ENCODE results near the gene ARHGAP19. TPM values are rescaled to one million over a fixed set of nuclear protein-coding genes. Genes with fewer than 3 reads are reported as not detected.

ARHGAP19 gene
- total and polyA plus RNA-seq, 3 experiments from 2014 or later, result 8.9 to 26.5 (median 23.3) TPM

- Histone ChIP-seq H3K27ac (ENCODE audit: low read depth, low read length) (no peak overlapping the region), H3K4me1 (ENCODE audit: insufficient read depth, low read length) (no peaks in the 10 kb centered on the region), H3K27me3 (ENCODE audit: insufficient read depth, low read length, poor library complexity, severe bottlenecking) (peaks cover 4% of the 10 kb centered on the region), H3K36me3 (ENCODE audit: insufficient read depth, low read length) (no peaks in the 10 kb centered on the region), H3K4me3 (ENCODE audit: low read length) (no peak overlapping the region), H3K9me3 (ENCODE audit: low read length) (no peaks in the 10 kb centered on the region)
- ChIA-PET CTCF (interaction anchor here (0.6 kb wide), 1 partner anchor 101 kb away, joined by 3 read pairs; no protein-coding TSS in a partner anchor), POLR2A (no interaction called here)
- Mint-ChIP-seq H3K4me1 (no peaks in the 10 kb centered on the region), H3K36me3 (no peaks in the 10 kb centered on the region), H3K9me3 (no peaks in the 10 kb centered on the region), H3K27me3 (peaks cover 13 to 18% of the 10 kb centered on the region in 2 donors), H3K27ac (no peak overlapping the region), H3K4me3 (no peak overlapping the region)
- no peak for DNase-seq
These were observed 116.2 kb downstream of the ARHGAP19 start for GRCh38 chr10:97176226-97176625.

- Mint-ChIP-seq H3K27me3 (peaks cover 11 to 17% of the 10 kb centered on the region in 2 donors), H3K4me3 (no peak overlapping the region), H3K9me3 (no peaks in the 10 kb centered on the region), H3K4me1 (no peaks in the 10 kb centered on the region), H3K36me3 (no peaks in the 10 kb centered on the region), H3K27ac (no peak overlapping the region)
- Histone ChIP-seq H3K4me1 (ENCODE audit: insufficient read depth, low read length) (no peaks in the 10 kb centered on the region), H3K4me3 (ENCODE audit: low read length) (no peak overlapping the region), H3K36me3 (ENCODE audit: insufficient read depth, low read length) (no peaks in the 10 kb centered on the region), H3K9me3 (ENCODE audit: low read length) (no peaks in the 10 kb centered on the region), H3K27ac (ENCODE audit: low read depth, low read length) (no peak overlapping the region), H3K27me3 (ENCODE audit: insufficient read depth, low read length, poor library complexity, severe bottlenecking) (peaks cover 4% of the 10 kb centered on the region)
- ChIA-PET CTCF (no interaction called here), POLR2A (no interaction called here)
- no peak for DNase-seq
These were observed 116.9 kb downstream of the ARHGAP19 start for GRCh38 chr10:97175586-97175985.

GRCh38 chr10:97174941-97175340 lies 117.5 kb downstream of the ARHGAP19 start:
- Histone ChIP-seq H3K27ac (ENCODE audit: low read depth, low read length) (no peak overlapping the region), H3K27me3 (ENCODE audit: insufficient read depth, low read length, poor library complexity, severe bottlenecking) (peaks cover 4% of the 10 kb centered on the region), H3K4me3 (ENCODE audit: low read length) (no peak overlapping the region), H3K9me3 (ENCODE audit: low read length) (no peaks in the 10 kb centered on the region), H3K36me3 (ENCODE audit: insufficient read depth, low read length) (no peaks in the 10 kb centered on the region), H3K4me1 (ENCODE audit: insufficient read depth, low read length) (no peaks in the 10 kb centered on the region)
- ChIA-PET CTCF (no interaction called here), POLR2A (no interaction called here)
- no peaks in the 10 kb centered on the region for H3K9me3 Mint-ChIP-seq
- peaks cover 10 to 16% of the 10 kb centered on the region in 2 donors for H3K27me3 Mint-ChIP-seq
- DNase-seq, result no peak
- no peak overlapping the region for H3K4me3 Mint-ChIP-seq
- peak overlapping the region in 1 of 8 donors; percentile 30 for H3K27ac Mint-ChIP-seq
- no peaks in the 10 kb centered on the region for H3K4me1 Mint-ChIP-seq
- H3K36me3 Mint-ChIP-seq, result no peaks in the 10 kb centered on the region

DNA sequence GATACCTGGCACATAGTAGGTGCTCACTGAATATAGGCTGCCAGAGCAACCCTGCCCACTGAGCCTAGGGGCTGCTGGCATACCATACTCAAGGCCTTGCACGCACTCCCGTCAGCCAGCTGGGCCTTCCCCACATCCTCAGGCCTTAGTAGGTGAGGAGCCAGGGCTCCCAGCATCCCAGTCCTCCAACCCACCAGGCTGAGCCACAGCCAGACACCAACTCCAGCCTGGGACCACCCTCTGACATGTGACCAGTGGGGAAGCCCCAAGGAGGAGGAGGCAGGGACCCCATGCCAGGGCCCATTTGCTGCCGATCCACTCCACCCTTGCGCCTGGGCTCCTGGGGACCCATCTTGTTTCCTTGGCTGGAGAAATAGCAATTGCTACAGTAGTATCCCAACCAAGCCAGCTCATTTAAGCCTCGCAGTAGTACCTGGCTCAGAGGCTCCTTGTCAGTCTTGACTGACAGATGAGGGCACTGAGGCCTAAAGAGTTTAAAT lies 118.1 kb downstream of the ARHGAP19 start:
- no peak overlapping the region for H3K4me3 Mint-ChIP-seq
- Histone ChIP-seq H3K4me1 (ENCODE audit: insufficient read depth, low read length) (no peaks in the 10 kb centered on the region), H3K27me3 (ENCODE audit: insufficient read depth, low read length, poor library complexity, severe bottlenecking) (peaks cover 3% of the 10 kb centered on the region), H3K9me3 (ENCODE audit: low read length) (no peaks in the 10 kb centered on the region), H3K4me3 (ENCODE audit: low read length) (no peak overlapping the region), H3K36me3 (ENCODE audit: insufficient read depth, low read length) (no peaks in the 10 kb centered on the region), H3K27ac (ENCODE audit: low read depth, low read length) (no peak overlapping the region)
- peak overlapping the region in 1 of 8 donors; percentile 14 for H3K27ac Mint-ChIP-seq
- no peaks in the 10 kb centered on the region for H3K9me3 Mint-ChIP-seq
- no peaks in the 10 kb centered on the region for H3K36me3 Mint-ChIP-seq
- CTCF ChIA-PET, result interaction anchor here (1.0 kb wide), 1 partner anchor 661 kb away, joined by 3 read pairs; the partner anchor contains the start of gene TLL2
- peaks cover 10 to 19% of the 10 kb centered on the region in 2 donors for H3K27me3 Mint-ChIP-seq
- no peaks in the 10 kb centered on the region for H3K4me1 Mint-ChIP-seq
- no peak for DNase-seq
- POLR2A ChIA-PET, result no interaction called here

GRCh38 chr10:97173036-97173435 lies 119.4 kb downstream of the ARHGAP19 start:
- no peak overlapping the region for H3K27ac ChIP-seq (ENCODE audit: low read depth, low read length)
- CTCF ChIA-PET, result interaction anchor here (0.7 to 1.3 kb wide), 4 partner anchors 20 to 659 kb away, joined by 3 to 5 read pairs (median 3); partner anchors contain the start of gene TLL2
- no peak overlapping the region for H3K4me3 ChIP-seq (ENCODE audit: low read length)
- no peak for DNase-seq
- Mint-ChIP-seq H3K9me3 (no peaks in the 10 kb centered on the region), H3K27me3 (peaks cover 13 to 24% of the 10 kb centered on the region in 2 donors), H3K4me3 (no peak overlapping the region), H3K27ac (no peak overlapping the region), H3K4me1 (no peaks in the 10 kb centered on the region), H3K36me3 (no peaks in the 10 kb centered on the region)
- no peaks in the 10 kb centered on the region for H3K9me3 ChIP-seq (ENCODE audit: low read length)
- H3K27me3 ChIP-seq (ENCODE audit: insufficient read depth, low read length, poor library complexity, severe bottlenecking), result no peaks in the 10 kb centered on the region
- POLR2A ChIA-PET, result interaction anchor here (0.7 kb wide), 1 partner anchor 14 kb away, joined by 5 read pairs; no protein-coding TSS in a partner anchor
- no peaks in the 10 kb centered on the region for H3K36me3 ChIP-seq (ENCODE audit: insufficient read depth, low read length)
- H3K4me1 ChIP-seq (ENCODE audit: insufficient read depth, low read length), result no peaks in the 10 kb centered on the region

Other genes with a start within 250 kb of the ARHGAP19 start
- under 1 TPM in 1 of 2 experiments, not detected in 1; 0.20 TPM for gene SLIT1, start 106.7 kb downstream of the ARHGAP19 start, total RNA-seq
- gene SLIT1, start 106.7 kb downstream of the ARHGAP19 start, polyA plus RNA-seq, result 0.06 TPM
- gene FRAT1, start 26.6 kb upstream of the ARHGAP19 start, total RNA-seq, result 1 to 10 TPM; 4.3 to 4.7 TPM
- 13.3 TPM for gene FRAT1, start 26.6 kb upstream of the ARHGAP19 start, polyA plus RNA-seq
- gene FRAT2, start 42.1 kb upstream of the ARHGAP19 start, total RNA-seq, result 10 to 100 TPM in 1 of 2 experiments, 1 to 10 TPM in 1; 9.8 to 10.4 TPM
- 18.7 TPM for gene FRAT2, start 42.1 kb upstream of the ARHGAP19 start, polyA plus RNA-seq
- 100 to 1,000 TPM; 102 to 111 TPM for gene RRP12, start 108.7 kb upstream of the ARHGAP19 start, total RNA-seq
- 11.6 TPM for gene RRP12, start 108.7 kb upstream of the ARHGAP19 start, polyA plus RNA-seq
- 1,000 to 10,000 TPM; 1,086 to 1,097 TPM for gene PGAM1, start 133.6 kb upstream of the ARHGAP19 start, total RNA-seq
- 309 TPM for gene PGAM1, start 133.6 kb upstream of the ARHGAP19 start, polyA plus RNA-seq
- 10 to 100 TPM; 61.0 to 64.8 TPM for gene EXOSC1, start 153.4 kb upstream of the ARHGAP19 start, total RNA-seq
- gene EXOSC1, start 153.4 kb upstream of the ARHGAP19 start, polyA plus RNA-seq, result 83.0 TPM
- gene ZDHHC16, start 153.5 kb upstream of the ARHGAP19 start, total RNA-seq, result 10 to 100 TPM; 56.2 to 57.6 TPM
- gene ZDHHC16, start 153.5 kb upstream of the ARHGAP19 start, polyA plus RNA-seq, result 26.4 TPM
- gene MMS19, start 205.8 kb upstream of the ARHGAP19 start, total RNA-seq, result 10 to 100 TPM; 85.7 to 89.3 TPM
- gene MMS19, start 205.8 kb upstream of the ARHGAP19 start, polyA plus RNA-seq, result 27.5 TPM
- 1 to 10 TPM; 1.9 to 2.6 TPM for gene UBTD1, start 206.3 kb upstream of the ARHGAP19 start, total RNA-seq
- gene UBTD1, start 206.3 kb upstream of the ARHGAP19 start, polyA plus RNA-seq, result 2.0 TPM

All from CD8-positive, alpha-beta memory T cell (primary cell).